NCI-H82 (cell line): Measurements from ENCODE around the gene NMRAL1.
A peak's percentile ranks its signal among the peaks of the same experiment; 100 is the strongest.

ENCODE experiments used
- DNase-seq: peaks from one replicate; lab custom pipeline; 2025; lab: John Stamatoyannopoulos, UW

NMRAL1 gene

DNA sequence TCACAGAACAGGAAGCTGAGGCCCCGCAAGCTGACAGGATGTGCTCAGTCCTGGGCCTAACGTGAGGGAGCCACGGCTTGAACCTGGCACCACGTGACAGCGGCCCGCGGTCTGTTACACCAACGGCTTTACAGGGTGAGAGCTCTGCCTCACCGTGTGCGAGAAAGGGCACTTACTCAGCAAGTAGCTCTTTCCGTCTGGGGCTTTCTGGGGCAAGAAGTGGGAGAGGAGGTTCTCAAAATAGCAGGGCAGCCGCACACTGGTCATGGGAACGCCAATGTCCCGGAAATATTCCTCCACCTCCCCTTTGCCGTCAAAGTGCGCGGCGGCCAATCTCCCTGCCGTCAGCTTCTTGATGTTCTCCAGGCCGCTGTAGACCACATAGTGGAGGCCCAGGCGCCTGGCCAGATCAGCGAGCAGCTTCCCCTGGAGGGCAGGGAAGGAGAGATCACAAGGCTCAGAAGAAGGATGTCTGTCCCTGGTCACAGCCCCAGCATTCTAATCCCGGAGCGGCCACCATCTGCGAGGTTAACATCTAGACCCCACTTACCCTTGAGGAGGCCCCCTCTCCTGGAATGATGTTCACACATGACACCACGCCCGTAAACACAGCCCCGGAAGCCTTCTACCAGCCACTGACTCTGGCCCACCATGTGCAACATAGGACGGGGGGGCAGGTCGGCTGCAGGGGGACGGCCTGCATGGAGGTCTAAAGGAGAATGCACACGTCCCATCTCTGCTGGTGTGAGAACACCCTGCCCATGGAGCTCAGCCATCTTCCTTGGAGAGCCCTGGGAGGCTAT is 8.2 kb downstream of the NMRAL1 start:
- no peak for DNase-seq

DNA sequence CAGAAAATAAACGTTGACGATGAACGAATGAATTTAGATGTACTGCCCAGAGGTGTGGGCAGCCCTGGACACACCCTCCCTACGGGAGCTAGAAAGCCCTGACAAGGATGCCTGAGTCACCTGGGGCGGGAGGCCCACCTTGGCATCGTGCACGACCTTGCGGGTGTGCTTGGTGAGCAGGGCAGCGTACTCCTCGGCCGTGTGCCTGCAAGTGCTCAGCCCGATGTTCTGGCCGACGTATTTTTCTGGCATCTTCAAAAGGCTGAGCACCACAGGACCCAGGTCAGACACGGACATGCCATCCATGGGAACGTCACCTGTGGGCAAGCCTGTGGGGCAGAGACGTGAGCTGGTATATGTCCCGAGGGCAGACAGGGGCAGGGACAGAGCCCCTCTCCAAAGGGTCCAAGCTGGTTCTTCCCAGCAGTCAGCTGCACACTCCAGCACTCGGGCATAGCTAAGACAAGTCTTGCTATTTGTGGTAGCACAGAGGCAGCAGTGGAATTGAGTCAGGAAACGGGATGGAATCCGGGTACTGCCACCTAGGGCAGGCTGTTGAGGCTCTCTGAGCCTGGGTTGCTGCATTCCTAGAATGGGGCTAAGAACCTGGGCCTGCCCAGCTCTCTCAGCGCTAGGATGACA is 10.8 kb downstream of the NMRAL1 start:
- no peak for DNase-seq

DNA sequence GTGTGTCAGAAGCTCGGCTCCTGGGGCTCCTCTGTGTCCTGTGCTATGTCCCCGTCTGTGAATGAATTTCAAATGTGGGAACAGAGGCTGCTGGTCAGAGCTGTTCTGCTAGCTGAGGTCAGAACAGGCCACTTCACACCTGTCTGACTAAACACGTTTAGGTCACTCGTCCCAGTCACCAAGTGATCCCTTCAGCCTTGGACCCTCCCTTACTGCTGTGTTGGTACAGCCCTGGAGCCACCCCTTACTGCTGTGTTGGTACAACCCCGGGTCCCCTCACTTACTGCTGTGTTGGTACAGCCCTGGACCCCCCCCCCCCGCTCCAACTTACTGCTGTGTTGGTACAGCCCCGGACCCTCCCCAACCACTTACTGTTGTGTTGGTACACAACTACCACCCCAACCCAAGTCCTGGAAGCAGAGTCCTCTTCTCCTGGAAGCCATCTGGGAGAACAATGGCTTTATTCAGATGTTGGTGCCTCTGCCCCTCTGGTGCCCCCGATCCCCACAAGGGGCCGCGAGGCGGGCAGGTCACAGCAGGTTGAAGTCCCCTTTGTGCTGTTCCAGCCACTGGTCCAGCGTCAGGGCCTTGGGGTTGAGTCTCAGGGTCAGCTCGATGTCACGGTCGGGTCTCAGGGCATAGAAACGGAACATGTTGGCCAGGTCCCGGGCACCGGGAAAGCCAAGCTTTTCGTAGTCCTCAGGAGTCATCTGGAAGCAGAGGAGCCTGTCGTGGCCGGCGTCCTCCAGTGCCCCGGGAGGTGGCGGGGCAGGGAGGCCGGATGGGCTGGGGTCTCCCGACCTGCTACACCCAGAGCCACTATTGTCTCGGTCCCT is 13.0 kb downstream of the NMRAL1 start:
- peak; percentile 74 for DNase-seq

DNA sequence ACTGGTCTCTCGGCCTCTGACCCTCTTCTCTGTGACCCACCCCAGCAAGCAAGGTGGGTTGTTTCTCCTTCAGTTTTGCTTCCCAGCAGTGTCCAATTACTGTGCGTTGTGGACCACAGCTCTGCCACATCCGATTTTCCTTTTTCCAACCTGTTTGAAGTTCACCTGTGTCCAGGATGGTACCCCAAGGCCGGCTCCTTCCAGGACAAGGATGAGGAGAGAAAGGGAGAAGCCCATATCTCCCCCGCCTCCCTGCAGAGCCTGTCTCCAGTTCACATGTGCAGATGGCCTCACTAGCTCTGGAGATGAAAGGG is 13.5 kb downstream of the NMRAL1 start:
- peak; percentile 74 for DNase-seq

DNA sequence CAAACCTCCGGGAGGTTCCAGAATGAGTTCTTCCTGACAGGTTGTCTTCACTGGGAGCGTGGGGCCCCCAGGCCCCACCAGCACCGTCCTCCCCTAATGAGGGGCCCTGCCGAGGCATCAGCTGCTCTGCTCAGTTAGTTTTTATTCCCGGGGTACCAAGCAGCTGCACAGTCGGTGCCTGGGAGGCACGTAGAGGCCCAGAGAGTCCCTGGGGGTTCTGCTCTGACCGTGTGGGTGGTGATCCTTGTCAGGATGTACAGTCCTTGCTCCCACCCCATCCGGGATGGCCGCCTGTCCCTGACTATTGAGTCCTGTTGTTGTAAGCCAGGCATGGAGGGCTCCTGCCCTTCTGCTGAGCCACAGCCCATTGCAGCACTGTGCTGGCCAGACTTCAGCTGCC is 18.5 kb downstream of the NMRAL1 start:
- DNase-seq: no peak

DNA sequence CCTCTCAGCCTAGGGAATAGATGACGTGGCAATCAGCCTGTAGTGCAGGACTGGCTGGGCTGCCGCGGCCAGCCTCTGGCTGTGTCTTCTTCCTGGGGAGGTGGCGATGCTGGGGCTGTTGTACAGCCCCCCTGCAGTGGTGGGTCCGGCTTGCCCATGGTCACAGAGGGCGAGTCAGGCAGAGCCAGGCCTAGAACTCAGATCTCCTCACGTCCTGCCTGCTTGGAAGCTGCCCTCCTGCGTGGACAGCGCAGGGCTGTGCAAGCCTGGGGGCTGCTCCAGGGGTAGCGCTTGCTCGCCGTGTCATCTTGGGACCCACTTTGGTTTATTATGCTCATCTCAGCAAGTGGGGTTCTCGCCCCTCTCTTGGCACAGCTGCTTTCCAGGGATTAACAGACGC is 19.3 kb downstream of the NMRAL1 start:
- no peak for DNase-seq

DNA sequence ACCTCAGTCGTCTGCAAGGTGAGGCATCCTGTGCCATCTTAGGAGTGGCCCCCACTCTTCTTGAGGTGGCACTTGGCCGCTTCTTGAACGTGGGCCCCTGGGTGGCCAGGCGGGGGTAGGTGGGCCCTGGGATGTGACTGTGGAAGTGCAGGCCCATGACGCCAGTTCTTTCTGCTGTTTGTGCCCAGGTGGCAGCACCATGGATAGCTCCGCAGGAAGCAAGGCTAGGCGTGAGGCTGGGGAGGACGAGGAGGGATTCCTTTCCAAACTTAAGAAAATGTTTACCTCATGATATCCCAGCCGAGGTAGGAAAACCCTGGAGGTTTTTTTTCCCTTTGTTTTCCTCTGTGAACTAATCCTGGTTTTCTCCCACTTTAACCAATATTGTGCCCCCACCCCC is 19.8 kb downstream of the NMRAL1 start:
- DNase-seq: no peak

DNA sequence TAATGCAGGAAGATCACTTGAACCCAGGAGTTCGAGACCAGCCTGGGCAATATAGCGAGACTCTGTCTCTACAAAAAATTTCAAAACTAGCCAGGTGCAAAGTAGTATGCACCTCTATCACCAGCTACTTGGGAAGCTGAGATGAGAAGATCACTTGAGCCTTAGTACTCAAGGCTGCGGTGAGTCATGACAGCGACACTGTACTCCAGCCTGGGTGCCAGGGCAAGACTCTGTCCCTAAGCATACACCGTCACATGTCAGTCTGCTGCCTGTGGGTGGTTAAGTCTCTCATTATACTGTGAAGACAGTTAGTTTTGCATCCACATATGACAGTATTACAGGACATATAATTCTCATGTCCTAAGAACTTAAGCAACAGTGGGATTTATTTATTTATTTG is 21.8 kb downstream of the NMRAL1 start:
- DNase-seq: no peak

DNA sequence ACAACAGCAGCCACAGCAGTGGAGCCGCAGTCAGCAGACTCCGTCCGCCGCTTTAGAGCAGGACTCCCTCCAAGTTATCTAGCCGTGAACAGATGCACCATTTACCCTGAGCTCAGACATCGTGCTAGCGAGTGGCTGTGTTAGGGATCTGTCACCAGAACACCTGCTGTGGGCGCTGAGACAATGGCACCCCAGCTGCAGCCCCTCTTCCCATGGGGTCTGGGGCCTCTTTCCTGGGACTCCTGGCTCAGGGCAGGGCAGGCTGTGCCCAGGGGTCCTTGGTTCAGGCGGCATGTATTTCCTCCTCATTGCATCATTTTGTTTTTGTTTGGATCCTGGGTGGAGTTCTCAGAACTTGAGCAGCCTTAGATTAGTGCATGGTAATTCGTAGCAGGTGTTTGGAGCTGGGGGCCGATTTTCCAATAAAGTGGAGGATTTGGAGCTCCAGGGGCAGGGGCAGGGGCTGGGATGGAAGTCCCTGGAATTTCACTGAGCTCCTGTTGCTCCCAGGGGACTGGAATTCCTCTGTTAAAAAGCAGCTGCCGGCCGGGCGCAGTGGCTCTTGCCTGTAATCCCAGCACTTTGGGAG is 23.4 kb downstream of the NMRAL1 start:
- DNase-seq: peak; percentile 52

DNA sequence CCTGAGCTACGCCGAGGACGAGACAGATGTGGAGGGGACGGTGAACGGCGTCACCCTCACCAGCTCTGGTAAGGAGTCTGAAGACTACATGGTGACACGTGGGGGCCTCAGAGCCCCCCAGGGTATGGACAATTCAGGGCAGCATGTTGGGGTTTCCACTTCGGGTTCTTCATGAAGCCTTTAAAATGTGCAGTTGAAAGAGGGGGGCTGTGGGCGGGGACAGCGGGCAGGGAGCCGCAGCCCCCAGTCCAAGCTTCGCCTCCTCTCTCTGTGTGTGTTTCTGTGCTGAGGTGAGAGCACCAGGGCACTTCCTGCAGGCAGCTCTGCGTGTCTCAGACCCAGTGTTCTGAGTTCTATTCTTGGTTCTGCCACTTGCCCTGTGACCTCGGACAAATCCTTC is 24.0 kb downstream of the NMRAL1 start:
- DNase-seq: no peak

DNA sequence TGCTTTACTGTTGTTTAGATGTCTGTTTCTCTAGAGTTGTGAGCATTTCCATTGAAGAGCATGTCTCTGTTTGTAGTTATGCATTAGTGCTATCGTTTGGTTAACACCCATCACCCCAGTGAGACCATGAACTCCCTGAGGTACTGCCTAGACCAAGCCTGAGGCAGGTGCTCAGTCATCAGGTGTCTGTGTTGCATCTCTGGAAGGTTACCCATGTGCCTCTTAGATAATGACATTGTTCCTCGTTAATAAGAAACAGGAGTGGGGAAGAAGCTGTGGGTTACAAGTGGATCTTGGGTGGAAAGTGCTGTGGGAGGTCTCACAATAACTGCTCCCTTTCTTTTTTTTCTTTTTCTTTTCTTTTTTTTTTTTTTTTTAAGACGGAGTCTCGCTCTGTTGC is 30.4 kb downstream of the NMRAL1 start:
- no peak for DNase-seq

DNA sequence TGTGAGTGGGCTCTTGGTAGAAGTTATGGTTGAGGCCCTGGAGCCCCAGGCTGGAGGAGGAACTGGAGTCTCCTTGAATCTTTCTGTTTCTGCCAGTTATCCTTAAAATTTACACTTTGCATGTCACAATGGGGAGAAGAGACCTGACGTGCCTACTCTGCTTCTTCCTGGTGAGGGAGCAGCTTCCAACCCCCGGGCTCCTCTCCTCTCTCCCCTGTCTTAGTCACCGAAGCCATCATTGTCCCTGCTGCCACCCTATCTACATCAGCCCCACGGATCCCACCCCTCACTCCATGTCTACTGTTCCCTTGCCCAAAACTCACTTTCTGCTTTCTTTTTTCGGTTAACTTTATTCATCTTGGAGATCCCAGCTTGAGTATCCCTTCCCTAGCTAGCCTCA is 31.2 kb downstream of the NMRAL1 start:
- no peak for DNase-seq

DNA sequence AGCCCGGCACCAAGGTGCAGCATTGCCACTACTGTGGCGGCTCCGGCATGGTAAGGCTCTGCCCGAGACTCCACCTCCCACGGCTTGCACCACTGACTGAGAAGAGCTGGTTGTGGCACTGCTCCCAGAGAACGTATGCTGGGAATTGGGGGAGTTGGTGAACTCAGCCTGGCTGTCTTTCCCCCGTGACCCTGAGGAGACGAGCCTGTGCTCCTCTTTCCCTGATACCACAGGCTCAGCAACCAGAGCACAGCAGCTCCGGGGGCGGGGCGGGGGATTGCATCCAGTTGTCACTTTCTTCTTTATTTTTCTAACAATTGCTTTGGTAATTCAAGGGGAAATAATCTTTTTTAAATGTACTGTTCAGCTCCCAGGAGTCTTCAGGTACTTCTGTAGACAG is 32.1 kb downstream of the NMRAL1 start:
- no peak for DNase-seq

DNA sequence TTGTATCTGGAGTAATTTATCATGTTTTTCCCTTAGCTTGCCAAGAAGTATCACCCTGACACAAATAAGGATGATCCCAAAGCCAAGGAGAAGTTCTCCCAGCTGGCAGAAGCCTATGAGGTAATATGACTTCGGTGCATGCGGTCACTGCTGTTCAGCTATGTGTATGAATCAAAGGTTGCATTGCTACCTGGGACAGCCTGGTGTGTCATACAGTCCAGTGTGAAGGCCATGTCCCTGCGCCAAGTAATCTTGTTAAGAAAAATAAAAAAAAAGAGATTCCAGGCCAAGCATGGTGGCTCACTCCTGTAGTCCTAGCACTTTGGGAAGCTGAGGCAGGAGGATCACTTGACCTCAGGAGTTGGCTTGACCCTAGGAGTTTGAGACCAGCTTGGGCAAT is 37.1 kb downstream of the NMRAL1 start:
- no peak for DNase-seq

DNA sequence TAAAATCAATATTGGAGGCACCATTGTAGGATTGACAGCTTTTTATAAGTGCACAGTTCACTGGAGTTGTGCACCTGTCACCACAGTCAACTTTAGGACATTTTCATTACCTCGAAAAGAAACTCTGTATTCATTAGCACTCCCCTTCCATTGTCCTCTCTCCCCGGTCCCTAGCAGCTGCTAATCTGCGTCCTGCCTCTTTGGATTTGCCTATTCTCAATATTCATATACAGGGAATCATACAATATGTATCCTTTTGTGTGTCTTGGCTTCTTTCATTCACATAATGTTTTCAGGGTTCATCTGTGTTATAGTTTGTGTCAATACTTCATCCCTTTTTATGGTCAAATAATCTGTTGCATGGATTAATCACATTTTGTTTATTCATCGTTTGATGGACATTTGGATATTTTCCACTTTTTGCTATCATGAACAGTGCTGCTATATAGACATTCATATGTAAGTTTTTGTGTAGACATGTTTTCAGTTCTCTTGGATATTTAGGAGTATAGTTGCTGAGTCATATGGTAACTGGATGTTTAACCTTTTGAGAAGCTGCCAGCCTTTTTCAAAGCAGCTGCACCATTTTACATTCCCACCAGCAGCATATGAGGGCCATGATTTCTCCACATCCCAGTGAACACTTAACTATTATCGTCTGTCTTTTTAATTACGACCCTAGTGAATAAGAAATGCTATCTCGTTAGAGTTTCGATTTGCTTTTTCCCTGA is 38.9 kb downstream of the NMRAL1 start:
- no peak for DNase-seq

DNA sequence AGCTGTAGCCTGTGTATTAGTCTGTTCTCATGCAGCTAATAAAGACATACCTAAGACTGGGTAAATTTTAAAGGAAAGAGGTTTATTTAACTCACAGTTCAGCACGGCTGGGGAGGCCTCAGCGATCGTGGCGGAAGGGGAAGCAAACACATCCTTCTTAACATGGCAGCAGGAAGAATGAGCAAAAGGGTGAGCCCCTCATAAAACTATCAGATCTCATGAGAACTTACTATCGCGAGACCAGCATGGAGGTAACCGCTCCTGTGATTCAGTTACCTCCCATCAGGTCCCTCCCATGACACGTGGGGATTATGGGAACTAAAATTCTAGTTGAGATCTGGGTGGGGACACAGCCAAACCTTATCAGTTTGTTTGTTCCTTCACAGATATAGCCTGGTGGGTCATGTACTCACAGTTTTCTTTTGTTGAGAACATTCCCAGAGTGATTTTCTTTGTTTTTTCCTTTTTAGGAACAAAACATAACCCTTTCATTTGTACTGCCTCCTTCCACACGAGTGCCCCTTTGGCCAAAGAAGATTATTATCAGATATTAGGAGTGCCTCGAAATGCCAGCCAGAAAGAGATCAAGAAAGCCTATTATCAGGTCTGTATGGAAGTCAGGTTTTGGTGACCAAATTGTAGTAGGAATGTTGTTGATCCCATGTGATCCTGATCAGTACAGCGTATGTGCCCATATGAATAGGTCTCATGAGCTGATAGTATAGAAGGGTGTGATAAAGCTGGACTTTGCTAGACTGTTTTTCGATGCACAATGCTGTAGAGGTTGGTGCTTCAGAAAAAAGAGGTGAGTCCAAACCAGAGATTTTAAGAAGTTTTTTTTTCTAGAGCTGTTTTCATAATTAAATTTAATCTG is 40.3 kb downstream of the NMRAL1 start:
- DNase-seq: no peak

DNA sequence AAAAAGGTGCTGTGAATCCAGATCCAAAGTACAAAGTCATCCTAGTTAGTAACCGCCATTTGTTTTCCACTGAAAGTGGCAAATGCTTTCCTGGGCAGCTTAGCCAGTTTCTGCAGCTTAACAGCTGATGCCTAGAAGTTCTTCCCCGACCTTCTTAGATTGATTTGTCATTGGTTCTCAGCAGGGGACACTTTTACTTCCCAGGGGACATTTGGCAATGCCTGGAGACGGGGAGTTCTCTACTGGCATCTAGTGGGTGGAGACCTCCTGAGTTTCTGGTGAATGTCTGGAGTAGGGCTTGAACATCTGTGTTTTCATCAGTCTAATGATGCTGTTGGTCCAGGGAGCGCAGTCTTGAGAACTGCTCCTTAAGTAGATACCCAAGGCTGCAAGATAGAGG is 41.2 kb downstream of the NMRAL1 start:
- no peak for DNase-seq

DNA sequence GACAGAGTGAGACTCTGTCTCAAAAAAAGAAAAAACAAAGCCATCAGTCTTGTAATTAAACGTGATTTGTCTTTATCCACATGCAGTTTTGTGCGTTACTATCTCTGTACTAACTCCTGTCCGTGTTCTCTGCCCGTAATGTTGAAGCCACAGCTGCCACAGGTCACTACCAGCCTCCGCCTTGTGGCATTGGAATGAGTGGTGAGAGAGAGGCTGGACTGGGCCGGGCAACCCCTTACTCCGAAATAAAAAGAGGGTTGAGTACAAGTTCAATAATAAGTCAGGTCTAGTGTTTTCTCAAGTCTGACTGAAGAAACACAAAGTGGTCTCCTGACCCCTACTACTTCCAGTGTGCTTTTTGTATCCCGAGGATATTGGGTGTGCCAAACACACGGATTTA is 43.4 kb downstream of the NMRAL1 start:
- no peak for DNase-seq

DNA sequence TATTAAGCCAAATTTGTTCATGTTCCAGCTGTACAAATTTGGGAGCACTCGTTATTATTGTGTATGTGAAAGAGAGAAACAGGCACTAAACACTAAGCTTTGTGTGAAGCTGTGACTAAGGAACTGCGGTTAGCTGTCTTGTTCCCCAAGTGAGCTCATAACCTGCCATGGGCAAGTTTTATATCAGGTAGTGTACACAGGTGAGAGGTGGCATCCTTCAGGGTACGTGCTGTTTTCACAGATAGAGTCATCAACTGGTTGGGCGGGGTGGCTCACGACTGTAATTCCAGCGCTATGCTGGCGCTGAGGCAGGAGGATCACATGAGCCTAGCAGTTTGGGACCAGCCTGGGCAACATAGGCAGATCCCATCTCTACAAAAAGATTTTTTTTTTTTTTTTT is 45.9 kb downstream of the NMRAL1 start:
- no peak for DNase-seq

DNA sequence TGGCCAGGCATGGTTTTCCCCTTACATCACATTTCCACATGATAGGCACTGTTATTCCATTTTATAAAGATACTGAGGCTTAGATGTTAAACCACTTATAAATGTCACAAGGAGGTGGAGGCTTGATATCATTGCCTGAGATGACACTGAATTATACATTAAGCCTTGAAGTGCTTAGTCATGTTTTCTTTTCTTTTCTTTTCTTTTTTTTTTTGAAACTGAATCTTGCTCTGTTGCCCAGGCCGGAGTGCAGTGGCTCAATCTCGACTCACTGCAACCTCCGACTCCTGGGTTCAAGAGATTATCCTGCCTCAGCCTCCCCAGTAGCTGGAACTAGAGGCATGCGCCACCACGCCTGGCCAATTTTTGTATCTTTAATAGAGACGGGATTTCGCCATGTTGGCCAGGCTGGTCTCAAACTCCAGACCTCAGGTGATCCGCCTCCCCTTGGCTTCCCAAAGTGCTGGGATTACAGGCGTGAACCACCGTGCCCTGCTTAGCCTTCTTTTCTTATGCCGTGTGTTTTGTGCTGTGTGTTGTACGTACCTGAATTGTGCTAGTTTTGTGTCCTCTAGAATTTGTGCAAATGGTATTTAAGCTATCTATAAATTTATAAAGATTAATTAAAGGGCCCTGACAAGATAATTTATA is 47.6 kb downstream of the NMRAL1 start:
- DNase-seq: no peak
